Activated T-cell treated with anti-CD3 and anti-CD28 coated beads, Interleukin-2, amount 50 U/mL, for 72 hours (primary cell): ENCODE results near the gene EEF1AKMT2. TPM values are rescaled to one million over a fixed set of nuclear protein-coding genes. Genes with fewer than 3 reads are reported as not detected.
A peak's percentile ranks its signal among the peaks of the same experiment; 100 is the strongest.
"Not testable (repeated sequence)": the region's sequence is repeated elsewhere in the genome, so short reads cannot be mapped to it uniquely, and the experiment has no call there.

Source experiments
- ATAC-seq, 2 donors: fragments of 150-1000 bp; cut with Tn5 transposase; replicated peaks in 1 of 2; 2 replicates each; pipeline ENCODE4 v1.10.0; 2021; ENCODE audit warnings: moderate library complexity in 2 of 2, mild to moderate bottlenecking in 1 of 2
- DNase-seq, 2 donors: peaks; one replicate each; pipeline ENCODE4 v3.0.0; 2021 to 2022; ENCODE audit warnings: mixed read lengths in 1 of 2
- H3K27ac Mint-ChIP-seq: one replicate; pipeline ENCODE4 v1.8.0; 2022; ENCODE audit warnings: mild to moderate bottlenecking, moderate library complexity, mixed read lengths
- H3K27me3 Mint-ChIP-seq: one replicate; pipeline ENCODE4 v1.8.0; 2022; ENCODE audit warnings: low read depth, mixed read lengths
- H3K36me3 Mint-ChIP-seq, 2 donors: one replicate each; pipeline ENCODE4 v1.8.0; 2022; ENCODE audit warnings: mixed read lengths in 2 of 2, mild to moderate bottlenecking in 1 of 2; ENCODE audit not compliant: insufficient read depth in 2 of 2
- H3K4me1 Mint-ChIP-seq: one replicate; pipeline ENCODE4 v1.8.0; 2022; ENCODE audit warnings: low read depth, mixed read lengths
- H3K4me3 Mint-ChIP-seq, 2 donors: one replicate each; pipeline ENCODE4 v1.8.0; 2022; ENCODE audit warnings: mild to moderate bottlenecking in 2 of 2, mixed read lengths in 2 of 2, moderate library complexity in 2 of 2
- H3K9me3 Mint-ChIP-seq, 2 donors: one replicate each; pipeline ENCODE4 v1.8.0; 2022; ENCODE audit warnings: mixed read lengths in 2 of 2
- total RNA-seq, 2 donors: library from RNA; stranded (reverse); gene quantifications; one replicate each; pipeline ENCODE4 v1.2.3, GENCODE V29; 2022

EEF1AKMT2 gene
- total RNA-seq, 2 donors from 2014 or later, result 25.4 to 29.4 TPM

DNA sequence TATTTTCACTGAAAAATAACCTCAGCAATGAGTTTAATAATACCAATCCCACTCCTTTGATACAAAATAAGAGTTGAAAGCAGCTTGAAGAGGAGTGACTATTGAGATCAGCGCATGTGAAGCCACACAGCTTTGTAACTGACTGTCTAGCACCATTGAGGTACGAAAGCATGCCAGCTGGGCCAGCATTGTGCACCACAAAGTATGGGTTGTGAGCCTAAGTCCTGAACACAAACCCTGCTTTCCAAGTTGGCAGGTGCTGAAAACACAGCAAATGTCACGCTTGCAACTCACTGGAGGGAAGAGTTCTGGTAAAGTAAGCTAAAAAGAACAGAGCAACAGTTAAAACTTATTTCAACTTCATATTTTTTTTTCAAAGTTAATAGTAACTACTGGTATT, 43.5 kb downstream of the EEF1AKMT2 start:
- Mint-ChIP-seq H3K27me3 (no peaks in the 10 kb centered on the region), H3K4me1 (peaks cover 22% of the 10 kb centered on the region), H3K36me3 (peaks cover 0 to 1% of the 10 kb centered on the region in 2 donors), H3K4me3 (peak overlapping the region in 1 of 2 donors; percentile 32), H3K27ac (peak overlapping the region; percentile 33), H3K9me3 (no peaks in the 10 kb centered on the region)
- ATAC-seq (no peak), DNase-seq (no peak)

DNA sequence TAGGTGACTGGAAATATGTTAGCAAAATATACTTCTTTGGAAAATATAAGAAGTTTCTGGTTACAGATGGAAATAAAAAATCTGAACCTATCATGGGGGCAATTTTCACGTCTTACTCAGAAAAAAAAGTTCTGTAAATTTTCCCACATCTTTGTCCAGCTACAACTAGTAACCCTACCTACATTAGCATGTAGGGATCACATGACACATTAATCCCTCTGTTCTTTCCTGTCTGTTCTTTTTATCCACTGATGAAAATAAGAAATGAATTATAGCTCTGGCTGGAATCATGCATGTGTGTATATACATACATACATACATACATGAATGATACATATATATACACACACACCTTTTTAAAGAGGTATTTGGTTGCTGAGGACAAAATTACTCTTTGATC, 43.9 kb downstream of the EEF1AKMT2 start:
- Mint-ChIP-seq H3K36me3 (peaks cover 0 to 1% of the 10 kb centered on the region in 2 donors), H3K4me3 (no peak overlapping the region), H3K9me3 (no peaks in the 10 kb centered on the region), H3K27ac (peak overlapping the region; percentile 7), H3K27me3 (peaks cover 2% of the 10 kb centered on the region), H3K4me1 (peaks cover 26% of the 10 kb centered on the region)
- ATAC-seq, result no peak
- DNase-seq, result no peak

DNA sequence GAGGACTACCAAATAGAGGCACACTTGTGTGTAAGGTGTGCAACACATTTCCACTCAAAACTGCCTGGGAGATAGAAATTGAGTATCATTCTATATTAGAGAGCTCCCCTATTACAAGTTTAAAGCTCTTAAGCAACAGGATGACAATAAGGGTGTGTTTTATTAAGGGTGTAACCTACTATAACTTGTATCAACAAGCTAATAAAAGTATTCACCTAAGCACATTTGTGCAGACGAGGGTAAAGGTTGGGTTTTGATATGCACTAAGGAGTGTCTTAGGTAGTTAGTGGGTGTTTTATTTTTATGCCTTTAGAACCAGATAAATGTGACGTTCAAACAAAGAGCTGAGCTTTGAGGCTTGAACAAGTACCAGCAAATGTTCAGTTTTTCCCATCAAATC, 44.7 kb downstream of the EEF1AKMT2 start:
- no peak for ATAC-seq
- Mint-ChIP-seq H3K4me1 (peaks cover 33% of the 10 kb centered on the region), H3K4me3 (no peak overlapping the region), H3K9me3 (no peaks in the 10 kb centered on the region), H3K27ac (no peak overlapping the region), H3K27me3 (peaks cover 6% of the 10 kb centered on the region), H3K36me3 (peaks cover 0 to 1% of the 10 kb centered on the region in 2 donors)
- DNase-seq, result no peak

DNA sequence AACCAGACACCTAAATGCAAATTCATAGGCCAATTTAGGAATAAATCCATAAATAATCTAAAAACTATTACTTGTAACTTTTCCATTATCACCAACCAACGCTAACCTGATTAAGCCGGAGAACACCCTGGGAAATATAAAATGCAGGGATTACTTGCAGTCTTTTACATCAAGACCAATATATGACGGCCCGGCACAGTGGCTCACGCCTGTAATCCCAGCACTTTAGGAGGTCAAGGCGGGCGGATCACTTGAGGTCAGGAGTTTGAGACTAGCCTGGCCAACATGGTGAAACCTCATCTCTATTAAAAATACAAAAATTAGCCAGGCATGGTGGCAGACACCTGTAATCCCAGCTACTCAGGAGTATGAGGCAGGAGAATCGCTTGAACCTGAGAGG, 45.2 kb downstream of the EEF1AKMT2 start:
- H3K27ac Mint-ChIP-seq, H3K36me3 Mint-ChIP-seq, H3K4me3 Mint-ChIP-seq, H3K27me3 Mint-ChIP-seq, ATAC-seq, DNase-seq, H3K9me3 Mint-ChIP-seq: not testable (repeated sequence)
- peaks cover 39% of the 10 kb centered on the region for H3K4me1 Mint-ChIP-seq

DNA sequence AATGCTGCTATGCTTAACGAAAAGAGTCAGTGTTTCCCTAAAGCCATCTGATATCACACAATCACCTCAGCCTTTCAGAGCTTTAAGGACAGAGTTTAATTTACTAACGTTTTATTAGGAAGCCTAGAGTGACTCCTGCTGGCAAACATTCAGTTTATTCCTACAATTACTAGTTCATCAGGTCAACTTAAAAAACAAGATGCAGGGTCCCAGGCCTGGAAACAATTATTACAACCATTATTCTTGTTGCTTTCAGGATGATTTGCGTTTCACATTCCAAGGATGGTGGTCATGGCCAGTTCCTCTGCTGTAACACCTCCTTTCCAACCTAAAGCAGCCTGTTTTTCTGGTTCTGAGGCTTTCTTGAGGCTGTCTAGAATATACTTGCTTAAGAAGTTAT, 46.0 kb downstream of the EEF1AKMT2 start:
- Mint-ChIP-seq H3K36me3 (peaks cover 1 to 2% of the 10 kb centered on the region in 2 donors), H3K4me3 (peak overlapping the region in 1 of 2 donors; percentile 21), H3K4me1 (peaks cover 46% of the 10 kb centered on the region), H3K9me3 (no peaks in the 10 kb centered on the region), H3K27me3 (peaks cover 6% of the 10 kb centered on the region), H3K27ac (peak overlapping the region; percentile 51)
- ATAC-seq (no peak), DNase-seq (no peak)

DNA sequence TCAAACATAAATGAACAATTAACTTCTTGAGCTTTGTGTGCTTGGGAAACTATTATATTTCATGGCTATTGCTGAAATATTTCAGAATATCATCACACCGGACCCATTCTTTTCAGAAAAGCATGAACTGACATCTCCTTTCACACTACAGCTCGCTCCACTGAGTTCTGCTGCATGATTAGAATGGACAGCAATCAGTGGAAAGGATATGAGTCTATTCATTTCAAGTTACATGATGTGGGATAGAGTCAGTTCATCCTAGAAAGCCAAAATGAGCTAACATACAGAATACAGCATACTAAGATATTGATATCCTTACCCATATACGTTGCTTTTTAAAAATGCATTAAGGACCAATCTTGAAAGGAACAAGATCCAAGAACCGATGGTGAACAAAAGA, 46.4 kb downstream of the EEF1AKMT2 start:
- Mint-ChIP-seq H3K27ac (peak overlapping the region; percentile 51), H3K4me1 (peaks cover 51% of the 10 kb centered on the region), H3K27me3 (peaks cover 8% of the 10 kb centered on the region), H3K9me3 (no peaks in the 10 kb centered on the region), H3K36me3 (peaks cover 1 to 2% of the 10 kb centered on the region in 2 donors), H3K4me3 (peak overlapping the region; percentile 53 to 69)
- DNase-seq (no peak), ATAC-seq (no peak)

DNA sequence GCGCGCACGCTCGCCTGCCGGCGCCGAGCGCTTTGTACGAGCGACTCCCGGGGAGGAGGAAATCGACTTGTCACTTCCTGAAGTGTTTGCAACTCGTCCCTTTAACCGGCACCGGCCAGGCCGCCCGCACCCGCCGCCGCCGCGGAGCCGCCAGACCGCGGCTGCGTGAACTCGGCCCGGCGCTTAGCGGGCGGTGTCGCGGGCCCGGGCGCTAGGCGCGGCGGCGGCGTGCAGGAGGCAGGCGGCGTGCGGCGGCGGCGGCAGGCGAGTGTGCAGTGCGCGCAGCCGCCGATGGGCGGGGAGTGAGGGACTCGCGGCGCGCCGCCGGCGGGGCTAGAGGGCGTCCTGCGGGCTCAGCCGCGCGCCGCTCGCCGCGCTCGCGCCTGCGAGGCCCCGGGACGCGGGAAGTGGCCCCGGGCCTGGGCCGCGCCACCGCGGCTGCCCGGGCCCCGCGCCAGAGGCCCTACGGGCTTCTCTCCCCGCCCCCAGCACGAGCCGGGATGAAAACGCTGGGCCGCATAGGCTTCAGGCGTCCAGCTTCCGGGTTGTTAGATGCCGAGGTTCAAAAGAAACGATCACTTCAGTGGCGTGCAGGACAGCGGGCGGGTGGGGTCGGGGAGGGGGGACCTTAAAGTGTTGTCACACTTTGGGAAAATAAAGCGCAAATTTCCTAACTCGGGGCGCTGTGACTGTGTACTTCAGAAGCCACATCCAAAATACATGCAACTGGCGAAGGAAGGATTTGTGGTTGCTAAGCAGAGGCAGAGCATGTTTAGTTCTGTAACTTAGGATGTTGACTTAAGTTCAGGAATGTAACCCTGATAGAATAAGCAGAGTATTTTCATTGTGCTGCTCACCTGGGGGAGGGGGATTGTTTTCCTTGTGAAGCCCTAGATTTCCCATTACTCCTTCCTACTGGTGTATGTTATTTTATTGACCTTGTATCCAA, 47.3 kb downstream of the EEF1AKMT2 start, which contains the start of gene FAM53B:
TSS of gene FAM53B (minus strand) at position 277 of the 949 bp plus-strand sequence. CDS start 37,665 bp downstream, outside the sequence.
- peak; percentile 86 to 87 for DNase-seq

DNA sequence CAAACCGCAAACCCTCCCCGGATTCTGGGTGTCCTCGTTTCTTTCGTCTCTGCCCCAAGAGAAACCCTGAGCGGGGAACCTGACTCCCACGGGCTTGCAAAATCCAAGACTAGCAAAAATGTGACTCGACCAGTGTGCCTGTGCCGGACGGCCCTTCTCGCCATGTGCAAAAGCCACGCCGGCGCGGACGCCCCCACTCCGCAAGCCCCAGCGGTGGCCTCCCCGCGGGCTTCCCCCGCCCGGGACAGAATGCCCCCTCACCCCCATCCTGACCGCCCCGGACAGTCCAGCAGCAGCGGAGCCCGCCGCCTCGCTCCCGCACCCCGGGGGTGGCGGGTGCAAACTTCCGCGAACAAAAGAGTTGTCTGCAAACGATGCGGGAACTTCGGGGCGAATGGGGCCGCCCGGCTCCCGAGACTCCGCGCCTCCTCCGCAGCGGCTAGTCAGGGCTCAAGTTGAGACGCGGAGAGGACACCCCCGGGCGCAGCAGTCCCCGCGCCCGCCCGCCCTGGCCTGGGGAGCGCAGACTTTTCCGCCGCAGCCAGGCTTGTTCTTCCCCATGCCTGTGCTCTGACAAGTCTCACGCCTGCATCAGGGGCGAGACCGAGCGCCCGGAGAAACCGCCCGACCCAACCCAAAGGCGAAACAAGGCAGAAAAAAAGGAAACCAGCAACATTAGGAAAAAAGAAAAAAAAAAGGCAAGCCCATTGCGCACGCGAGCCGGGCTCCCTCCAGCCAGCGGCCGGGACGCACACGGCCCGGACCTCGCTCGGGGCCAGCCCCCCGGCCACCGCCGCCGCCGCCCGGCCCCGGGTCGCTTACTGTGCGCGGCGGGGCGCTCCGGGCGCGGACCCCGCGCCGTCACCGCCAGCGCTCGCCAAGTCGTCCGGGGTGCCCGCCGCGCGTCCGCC, 48.2 kb downstream of the EEF1AKMT2 start:
- peak overlapping the region; percentile 98 to 99 for H3K4me3 Mint-ChIP-seq
- peak; percentile 19 to 32 for ATAC-seq

More for the DNA sequence above, 47.3 kb downstream of the EEF1AKMT2 start, which contains the start of gene FAM53B:
- Mint-ChIP-seq H3K36me3 (peaks cover 2 to 3% of the 10 kb centered on the region in 2 donors), H3K27ac (peak within 1 kb of the TSS; percentile 88), H3K4me3 (peak within 1 kb of the TSS; percentile 98 to 99), H3K27me3 (peaks cover 17% of the 10 kb centered on the region), H3K4me1 (peaks cover 51% of the 10 kb centered on the region), H3K9me3 (no peaks in the 10 kb centered on the region)
- ATAC-seq, result peak; percentile 82 to 87

DNA sequence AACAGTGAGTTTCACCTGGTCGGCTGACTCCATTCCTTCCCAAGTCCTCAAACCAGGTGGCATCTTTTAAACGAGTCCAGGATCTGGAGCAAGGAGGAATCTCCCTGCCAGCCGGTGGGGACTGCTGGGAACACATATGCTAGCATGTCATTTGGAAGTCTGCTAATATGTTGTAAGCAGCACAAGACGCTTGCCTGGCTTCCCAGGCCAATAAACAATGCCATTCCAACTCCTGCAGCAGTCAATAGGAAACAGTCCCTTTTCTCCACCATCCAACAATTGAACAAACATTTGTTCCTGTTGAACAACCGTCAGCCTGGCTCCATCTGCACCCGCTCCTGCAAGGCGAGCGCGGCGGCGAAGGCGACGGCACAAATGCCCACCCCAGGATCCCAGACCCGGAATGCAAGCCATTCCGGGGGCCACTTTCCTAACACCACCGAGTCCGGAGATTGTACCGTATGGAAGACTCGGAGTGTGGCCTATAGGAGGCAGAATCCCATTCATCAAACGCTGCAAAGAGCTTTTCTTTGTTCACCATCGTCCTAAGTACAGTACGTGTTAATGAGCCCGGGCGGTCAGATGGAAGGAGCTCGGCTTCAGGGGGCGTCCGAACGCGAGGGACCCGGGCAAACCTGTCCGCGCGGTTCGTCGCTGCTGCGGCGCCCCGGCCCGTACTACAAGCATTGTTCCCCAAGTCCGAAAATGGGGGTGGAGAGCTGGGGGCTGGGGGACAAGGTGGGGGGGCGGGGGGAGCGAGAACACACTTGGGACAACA, 49.1 kb downstream of the EEF1AKMT2 start:
- H3K9me3 Mint-ChIP-seq, result no peaks in the 10 kb centered on the region
- ATAC-seq, result no peak
- H3K4me1 Mint-ChIP-seq, result peaks cover 61% of the 10 kb centered on the region
- no peak for DNase-seq
- peak overlapping the region; percentile 98 to 99 for H3K4me3 Mint-ChIP-seq
- peaks cover 21% of the 10 kb centered on the region for H3K27me3 Mint-ChIP-seq
- H3K27ac Mint-ChIP-seq, result peak overlapping the region; percentile 85
- H3K36me3 Mint-ChIP-seq, result peaks cover 2 to 4% of the 10 kb centered on the region in 2 donors

More for the DNA sequence above, 48.2 kb downstream of the EEF1AKMT2 start:
- H3K27me3 Mint-ChIP-seq, result peaks cover 21% of the 10 kb centered on the region
- H3K36me3 Mint-ChIP-seq, result peaks cover 2 to 4% of the 10 kb centered on the region in 2 donors
- DNase-seq, result peak; percentile 33 to 59
- peak overlapping the region; percentile 88 for H3K27ac Mint-ChIP-seq
- peaks cover 53% of the 10 kb centered on the region for H3K4me1 Mint-ChIP-seq
- no peaks in the 10 kb centered on the region for H3K9me3 Mint-ChIP-seq

DNA sequence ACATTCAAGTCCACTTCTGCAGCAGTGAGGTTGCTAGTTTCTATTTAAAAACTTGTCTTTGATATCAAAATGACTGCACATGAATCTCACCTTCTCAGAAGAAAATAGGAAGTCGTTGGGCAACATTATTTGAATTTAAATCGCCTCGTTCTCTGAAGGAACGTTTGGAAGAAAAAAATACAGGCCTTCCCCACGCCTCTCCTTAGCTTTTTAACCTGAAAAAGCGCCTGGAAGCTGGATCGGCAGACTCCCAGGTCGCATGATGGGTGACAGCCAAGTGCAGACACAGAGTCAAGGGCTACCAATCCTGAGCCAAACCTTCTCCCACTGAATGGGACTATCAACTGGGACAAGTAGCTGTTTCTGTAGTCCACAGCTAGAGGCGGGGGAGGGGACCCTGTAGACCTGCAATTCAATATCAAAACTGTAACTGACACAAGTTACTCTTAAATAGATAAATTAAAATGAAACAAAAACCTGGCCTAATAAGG, 49.7 kb downstream of the EEF1AKMT2 start:
- Mint-ChIP-seq H3K9me3 (no peaks in the 10 kb centered on the region), H3K27ac (peak overlapping the region; percentile 99), H3K4me1 (peaks cover 68% of the 10 kb centered on the region), H3K4me3 (peak overlapping the region; percentile 98 to 99), H3K27me3 (peaks cover 21% of the 10 kb centered on the region), H3K36me3 (peaks cover 2 to 4% of the 10 kb centered on the region in 2 donors)
- DNase-seq (no peak), ATAC-seq (no peak)

DNA sequence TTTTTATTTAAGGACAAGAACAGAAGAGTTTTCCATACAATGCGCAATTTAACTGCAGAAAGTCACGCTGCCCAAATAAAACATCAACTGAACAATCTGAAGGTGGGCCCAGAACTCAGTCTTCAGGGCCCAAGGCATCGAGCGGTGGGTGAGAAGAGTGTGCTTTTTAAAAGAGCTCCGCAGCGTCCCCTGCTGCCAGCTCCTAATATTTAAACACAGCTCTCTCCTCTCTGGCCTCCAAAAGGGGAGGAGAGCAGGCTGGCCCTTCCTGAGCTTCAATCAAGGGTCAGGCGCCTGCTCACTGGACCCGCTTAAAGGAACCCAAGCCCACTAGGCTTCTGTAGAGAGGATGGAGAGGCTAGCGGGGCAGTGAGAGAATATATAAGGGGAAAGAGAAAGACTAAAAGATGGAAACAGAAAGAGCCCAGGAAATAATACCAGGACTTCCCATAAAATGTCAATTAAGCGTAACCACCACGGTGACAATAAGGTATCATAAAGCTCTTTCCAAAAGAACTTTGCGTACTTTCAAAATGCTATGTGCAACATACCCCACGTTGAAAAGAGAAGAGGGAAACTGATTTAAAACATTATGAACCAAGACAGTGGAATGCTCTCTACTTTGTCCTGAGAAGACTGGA, 50.3 kb downstream of the EEF1AKMT2 start:
- peak; percentile 82 to 84 for DNase-seq
- H3K36me3 Mint-ChIP-seq, result peaks cover 2 to 4% of the 10 kb centered on the region in 2 donors
- H3K4me3 Mint-ChIP-seq, result peak overlapping the region; percentile 98 to 99
- peaks cover 73% of the 10 kb centered on the region for H3K4me1 Mint-ChIP-seq
- no peaks in the 10 kb centered on the region for H3K9me3 Mint-ChIP-seq
- peak overlapping the region; percentile 99 for H3K27ac Mint-ChIP-seq
- ATAC-seq, result peak; percentile 64
- peaks cover 21% of the 10 kb centered on the region for H3K27me3 Mint-ChIP-seq
